Measurements from ENCODE around the gene INPP5E.

The INPP5E gene

GRCh38 chr9:136381966-136382513 lies 57.6 kb downstream of the INPP5E start:
- DNase-seq (ENCODE audit: low read depth): no peak

- no peak for DNase-seq (ENCODE audit: low read depth)
Measured at GRCh38 chr9:136381311-136381710, 58.3 kb downstream of the INPP5E start.

DNA sequence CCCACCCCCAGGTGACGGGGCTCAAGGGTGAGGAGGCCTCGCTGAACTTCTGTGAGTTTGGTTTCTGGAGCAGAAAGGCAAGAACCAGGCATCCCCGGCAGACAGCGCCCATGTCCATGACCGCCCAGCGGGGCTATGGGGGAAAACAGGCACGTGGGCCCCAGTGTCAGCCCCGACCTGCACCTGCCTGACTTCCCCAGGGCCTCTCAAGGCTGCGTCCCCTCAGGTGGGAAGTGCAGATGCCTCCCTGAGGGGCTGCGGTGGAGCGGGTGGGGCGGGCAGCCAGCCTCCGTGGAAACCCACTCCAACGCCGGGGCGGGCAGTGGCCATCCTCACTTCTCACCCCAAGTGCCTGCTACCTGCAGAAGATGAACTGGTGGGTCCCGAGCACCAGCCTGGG lies 59.3 kb downstream of the INPP5E start:
- no peak for DNase-seq (ENCODE audit: low read depth)

- DNase-seq (ENCODE audit: low read depth): no peak
Measured at GRCh38 chr9:136379891-136380290, 59.8 kb downstream of the INPP5E start.

GRCh38 chr9:136379401-136379800 lies 60.2 kb downstream of the INPP5E start:
- DNase-seq (ENCODE audit: low read depth): no peak

GRCh38 chr9:136379003-136379287 lies 60.7 kb downstream of the INPP5E start:
- no peak for DNase-seq (ENCODE audit: low read depth)

All from activated T-cell treated with anti-CD3 and anti-CD28 coated beads for 24 hours (primary cell).